Peyer's patch (tissue), 4 donors: ENCODE results near the gene LRRC41.
"Not testable (repeated sequence)": the region's sequence is repeated elsewhere in the genome, so short reads cannot be mapped to it uniquely, and the experiment has no call there.

Source experiments
- CTCF ChIP-seq, 6 experiments: fragments of 450-650 bp in 4 of 6; fragments of 200-600 bp in 2 of 6; sonication (generic) in 1 of 6; IDR thresholded peaks; one replicate each; pipeline ENCODE4 v1.5.1; 2017 to 2019; ENCODE audit warnings: antibody characterized with exemption in 6 of 6, mild to moderate bottlenecking in 3 of 6, moderate library complexity in 1 of 6
- POLR2A ChIP-seq, 2 donors: fragments of 450-650 bp; IDR thresholded peaks; one replicate each; pipeline ENCODE4 v1.5.1; 2017; ENCODE audit warnings: antibody characterized with exemption in 2 of 2, mild to moderate bottlenecking in 2 of 2, moderate library complexity in 2 of 2

GRCh38 chr1:46331786-46332540, 28.5 kb upstream of the LRRC41 start:
- not testable (repeated sequence) for TF ChIP-seq CTCF, POLR2A (IDR thresholded peaks at IDR 0.05)
